Skeletal muscle cell (primary cell): ENCODE results near the gene NGF.
A peak's percentile ranks its signal among the peaks of the same experiment; 100 is the strongest.

Experiments
- DNase-seq: peaks from one replicate; pipeline ENCODE4 v3.0.0-alpha.2; 2010; ENCODE audit warnings: low read depth
- H3K4me3 ChIP-seq: 2 replicates; pipeline ENCODE4 v1.5.1; 2011; ENCODE audit warnings: low read depth, mild to moderate bottlenecking, control low read depth, low read length, moderate library complexity

The NGF gene

GRCh38 chr1:115246526-115246925 is 91.5 kb downstream of the NGF start:
- H3K4me3 ChIP-seq: no peak overlapping the region
- DNase-seq: no peak

GRCh38 chr1:115245227-115245626 is 92.8 kb downstream of the NGF start:
- no peak for DNase-seq
- no peak overlapping the region for H3K4me3 ChIP-seq

GRCh38 chr1:115242543-115242942 is 95.5 kb downstream of the NGF start:
- DNase-seq: no peak
- H3K4me3 ChIP-seq: no peak overlapping the region

GRCh38 chr1:115241309-115241708 is 96.7 kb downstream of the NGF start:
- no peak overlapping the region for H3K4me3 ChIP-seq
- DNase-seq: no peak

GRCh38 chr1:115240297-115240696 is 97.8 kb downstream of the NGF start:
- no peak overlapping the region for H3K4me3 ChIP-seq
- DNase-seq: no peak

- no peak overlapping the region for H3K4me3 ChIP-seq
- DNase-seq: peak; percentile 53
These were observed 98.6 kb downstream of the NGF start for GRCh38 chr1:115239426-115239825.

- no peak overlapping the region for H3K4me3 ChIP-seq
- DNase-seq: no peak
These were observed 99.0 kb downstream of the NGF start for GRCh38 chr1:115239148-115239422.

GRCh38 chr1:115238336-115239147 is 99.5 kb downstream of the NGF start:
- no peak for DNase-seq
- H3K4me3 ChIP-seq: no peak overlapping the region

- no peak overlapping the region for H3K4me3 ChIP-seq
- DNase-seq: no peak
These were observed 100.5 kb downstream of the NGF start for GRCh38 chr1:115237507-115237906.

GRCh38 chr1:115237023-115237422 is 101.0 kb downstream of the NGF start:
- H3K4me3 ChIP-seq: no peak overlapping the region
- DNase-seq: no peak
